AG04450 (cell line): ENCODE results near the gene GLP1R. TPM values are rescaled to one million over a fixed set of nuclear protein-coding genes. Genes with fewer than 3 reads are reported as not detected.

Experiments
- CTCF ChIA-PET: fragments of 300-600, 350-600 bp; formaldehyde crosslinking; extraction: SDS; loops from one replicate; lab custom pipeline; 2022; ENCODE audit warnings: antibody characterized with exemption, inconsistent platforms; lab: Charles Lee
- POLR2A ChIA-PET: fragments of 350-600 bp; formaldehyde crosslinking; extraction: SDS; loops from one replicate; lab custom pipeline; 2021; ENCODE audit warnings: antibody characterized with exemption, inconsistent platforms; lab: Yijun Ruan, JAX
- DNase-seq: peaks from one replicate; pipeline ENCODE4 v3.0.0-alpha.2; 2011; ENCODE audit warnings: low read depth, low spot score
- H3K27ac ChIP-seq: one replicate; pipeline ENCODE4 v1.5.1; 2012; ENCODE audit warnings: low read depth, low read length, control low read depth
- H3K27me3 ChIP-seq: one replicate; pipeline ENCODE4 v1.6.0; 2012; ENCODE audit warnings: low read length; ENCODE audit not compliant: control insufficient read depth, insufficient read depth
- H3K4me3 ChIP-seq: 2 replicates; pipeline ENCODE4 v1.5.1; 2011; ENCODE audit warnings: mild to moderate bottlenecking, low read depth, low read length, control low read depth
- H3K9me3 ChIP-seq: 2 replicates; pipeline ENCODE4 v1.5.1; 2012; ENCODE audit warnings: low read length; ENCODE audit not compliant: control insufficient read depth, insufficient read depth
- polyA plus RNA-seq: library from polyadenylated mRNA; depleted of rRNA; stranded (reverse); fragments of >200 nt; gene quantifications from 2 replicates; pipeline ENCODE4 v1.2.3, GENCODE V29; 2011
- TF ChIP-seq, protein P1 (sequence below): IDR thresholded peaks from 2 replicates; pipeline ENCODE4 v1.5.1; 2011; ENCODE audit warnings: low read depth, low read length, control low read depth, inconsistent platforms

GLP1R gene
- polyA plus RNA-seq, 1 experiment, result not detected

DNA sequence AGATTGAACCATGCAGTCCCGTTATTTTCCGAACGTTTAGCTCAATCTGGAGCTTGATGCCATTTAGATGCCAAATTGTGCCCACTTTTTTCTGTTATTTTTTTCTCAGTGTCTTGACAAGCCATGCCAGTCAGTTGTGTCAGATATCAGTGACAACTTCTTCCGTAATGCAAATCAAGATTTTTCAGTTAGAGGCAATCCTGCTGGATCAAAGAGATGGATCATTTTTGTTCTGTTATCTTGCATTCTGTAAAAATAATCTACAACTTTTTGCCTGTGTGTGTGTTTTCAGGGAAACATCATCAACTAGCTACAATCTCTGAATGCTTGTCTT lies 31.1 kb upstream of the GLP1R start:
- Histone ChIP-seq H3K4me3 (no peak overlapping the region), H3K27me3 (no peaks in the 10 kb centered on the region), H3K9me3 (no peaks in the 10 kb centered on the region), H3K27ac (no peak overlapping the region)
- ChIA-PET POLR2A (no interaction called here), CTCF (no interaction called here)
- TF ChIP-seq, protein P1, sequence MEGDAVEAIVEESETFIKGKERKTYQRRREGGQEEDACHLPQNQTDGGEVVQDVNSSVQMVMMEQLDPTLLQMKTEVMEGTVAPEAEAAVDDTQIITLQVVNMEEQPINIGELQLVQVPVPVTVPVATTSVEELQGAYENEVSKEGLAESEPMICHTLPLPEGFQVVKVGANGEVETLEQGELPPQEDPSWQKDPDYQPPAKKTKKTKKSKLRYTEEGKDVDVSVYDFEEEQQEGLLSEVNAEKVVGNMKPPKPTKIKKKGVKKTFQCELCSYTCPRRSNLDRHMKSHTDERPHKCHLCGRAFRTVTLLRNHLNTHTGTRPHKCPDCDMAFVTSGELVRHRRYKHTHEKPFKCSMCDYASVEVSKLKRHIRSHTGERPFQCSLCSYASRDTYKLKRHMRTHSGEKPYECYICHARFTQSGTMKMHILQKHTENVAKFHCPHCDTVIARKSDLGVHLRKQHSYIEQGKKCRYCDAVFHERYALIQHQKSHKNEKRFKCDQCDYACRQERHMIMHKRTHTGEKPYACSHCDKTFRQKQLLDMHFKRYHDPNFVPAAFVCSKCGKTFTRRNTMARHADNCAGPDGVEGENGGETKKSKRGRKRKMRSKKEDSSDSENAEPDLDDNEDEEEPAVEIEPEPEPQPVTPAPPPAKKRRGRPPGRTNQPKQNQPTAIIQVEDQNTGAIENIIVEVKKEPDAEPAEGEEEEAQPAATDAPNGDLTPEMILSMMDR, result no peak
- DNase-seq, result no peak

DNA sequence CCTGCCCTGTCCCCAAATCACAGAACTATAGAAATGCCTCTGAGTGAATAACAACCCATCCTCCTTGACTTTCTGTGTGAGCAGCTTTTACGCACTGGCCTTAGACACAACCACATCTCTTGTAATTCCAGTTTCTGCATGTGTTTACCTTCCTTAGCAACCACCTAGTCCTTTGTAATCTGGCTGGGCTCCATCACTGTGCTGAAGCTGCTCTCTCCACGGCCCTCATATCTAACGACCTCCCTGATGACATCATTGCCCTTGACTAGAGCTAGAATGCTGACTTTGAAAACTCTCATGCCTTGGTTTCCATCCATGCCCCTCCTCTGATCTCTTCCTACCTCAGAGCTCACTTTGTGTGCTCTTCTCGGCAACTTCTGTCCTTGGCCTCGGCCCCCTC lies 30.5 kb upstream of the GLP1R start:
- ChIA-PET POLR2A (no interaction called here), CTCF (no interaction called here)
- H3K4me3 ChIP-seq, result no peak overlapping the region
- no peak overlapping the region for H3K27ac ChIP-seq
- H3K27me3 ChIP-seq, result no peaks in the 10 kb centered on the region
- TF ChIP-seq, protein P1, result no peak
- no peaks in the 10 kb centered on the region for H3K9me3 ChIP-seq
- no peak for DNase-seq

DNA sequence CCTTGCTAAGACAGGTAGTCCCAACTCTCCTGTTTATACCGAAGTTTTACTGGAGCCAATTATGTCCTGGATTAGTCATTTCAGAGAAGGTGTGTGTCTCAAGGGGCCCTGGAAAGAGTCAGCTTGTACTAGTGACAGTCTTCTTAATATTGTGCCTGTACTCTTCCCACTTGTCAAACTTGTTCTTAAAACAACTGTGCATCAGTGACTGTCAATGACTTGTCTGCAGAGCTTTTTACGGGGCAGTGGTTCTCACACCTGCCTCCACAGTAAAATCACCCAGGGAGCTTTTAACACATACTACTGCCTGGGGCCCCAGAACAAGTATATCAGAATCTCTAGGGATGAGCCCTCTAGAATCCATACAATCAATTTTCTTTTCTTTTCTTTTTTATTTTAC lies 28.4 kb upstream of the GLP1R start:
- DNase-seq, result no peak
- TF ChIP-seq, protein P1, result no peak
- ChIA-PET POLR2A (no interaction called here), CTCF (no interaction called here)
- H3K4me3 ChIP-seq, result no peak overlapping the region
- no peak overlapping the region for H3K27ac ChIP-seq
- no peaks in the 10 kb centered on the region for H3K9me3 ChIP-seq
- no peaks in the 10 kb centered on the region for H3K27me3 ChIP-seq

DNA sequence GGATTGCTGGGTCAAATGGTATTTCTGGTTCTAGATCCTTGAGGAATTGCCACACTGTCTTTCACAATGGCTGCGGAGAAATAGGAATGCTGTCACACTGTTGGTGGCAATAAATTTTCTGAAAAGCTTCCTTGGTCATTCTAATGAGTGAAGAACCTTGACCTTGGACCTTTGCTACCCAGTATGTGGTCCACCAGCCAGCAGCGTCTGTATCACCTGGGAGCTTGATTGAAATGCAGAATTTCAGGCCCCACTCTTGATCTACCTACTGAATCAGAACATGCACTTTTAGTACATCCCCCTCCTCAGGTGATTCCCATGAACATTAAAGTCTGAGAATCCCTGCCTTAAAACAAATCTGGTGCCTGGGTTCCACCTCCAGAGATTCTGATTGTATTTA lies 27.5 kb upstream of the GLP1R start:
- TF ChIP-seq, protein P1, result no peak
- POLR2A ChIA-PET, result no interaction called here
- no peaks in the 10 kb centered on the region for H3K9me3 ChIP-seq
- H3K27me3 ChIP-seq, result no peaks in the 10 kb centered on the region
- no peak for DNase-seq
- no peak overlapping the region for H3K4me3 ChIP-seq
- H3K27ac ChIP-seq, result no peak overlapping the region
- CTCF ChIA-PET, result no interaction called here

DNA sequence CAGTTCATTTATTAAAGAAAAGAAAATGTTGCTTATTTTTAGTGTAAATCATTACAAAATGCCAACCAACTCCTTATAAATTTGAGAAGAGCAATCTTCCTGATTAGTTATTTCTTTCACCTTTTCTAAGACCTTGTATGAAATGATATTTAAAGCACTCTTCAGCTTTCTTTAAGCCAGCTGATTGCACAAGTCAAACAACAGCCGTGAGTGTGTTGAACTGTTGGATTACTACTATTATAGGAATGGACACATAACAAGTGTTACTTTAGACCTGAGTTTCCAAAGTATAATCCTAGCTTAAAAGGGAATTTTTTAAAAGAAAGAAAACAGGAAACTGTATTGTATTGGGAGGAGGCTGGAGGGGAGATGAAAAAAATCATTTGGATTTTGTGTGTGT lies 26.8 kb upstream of the GLP1R start:
- no peak for DNase-seq
- Histone ChIP-seq H3K4me3 (no peak overlapping the region), H3K27ac (no peak overlapping the region), H3K27me3 (no peaks in the 10 kb centered on the region), H3K9me3 (no peaks in the 10 kb centered on the region)
- TF ChIP-seq, protein P1, result no peak
- ChIA-PET CTCF (no interaction called here), POLR2A (no interaction called here)
